ENCODE results near the gene PRDX3. TPM values are rescaled to one million over a fixed set of nuclear protein-coding genes. Genes with fewer than 3 reads are reported as not detected.
"Not testable (repeated sequence)": the region's sequence is repeated elsewhere in the genome, so short reads cannot be mapped to it uniquely, and the experiment has no call there.

The PRDX3 gene
- total RNA-seq, 1 experiment from 2014 or later: 156 TPM

- peak; percentile 68 for DNase-seq (ENCODE audit: low spot score)
Measured at GRCh38 chr10:119206603-119207365, 28.2 kb upstream of the PRDX3 start.

- DNase-seq (ENCODE audit: low spot score): peak; percentile 61
Measured at GRCh38 chr10:119205894-119206602, 27.4 kb upstream of the PRDX3 start.

DNA sequence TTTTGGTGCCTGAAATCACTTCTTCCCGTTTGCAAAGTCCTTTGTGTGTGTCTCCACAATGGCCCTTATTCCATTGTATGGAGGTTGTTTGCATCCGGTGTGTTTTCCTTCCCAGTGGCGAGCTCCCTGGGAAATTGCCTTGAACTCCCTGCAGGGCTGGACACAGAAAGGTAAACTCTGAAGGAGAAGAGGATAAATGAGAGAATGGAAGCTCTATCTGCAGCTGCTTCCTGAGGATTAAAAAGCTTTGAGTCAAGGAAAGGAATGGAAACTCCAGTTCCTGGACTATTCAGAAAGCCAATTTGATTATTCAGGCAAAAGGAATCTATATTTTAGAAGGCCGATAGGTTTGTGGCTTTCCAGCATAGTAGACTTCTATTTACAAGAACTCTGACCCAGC lies 24.4 kb upstream of the PRDX3 start:
- no peak for DNase-seq (ENCODE audit: low spot score)

- DNase-seq (ENCODE audit: low spot score): no peak
Measured at GRCh38 chr10:119201233-119201632, 22.6 kb upstream of the PRDX3 start.

DNA sequence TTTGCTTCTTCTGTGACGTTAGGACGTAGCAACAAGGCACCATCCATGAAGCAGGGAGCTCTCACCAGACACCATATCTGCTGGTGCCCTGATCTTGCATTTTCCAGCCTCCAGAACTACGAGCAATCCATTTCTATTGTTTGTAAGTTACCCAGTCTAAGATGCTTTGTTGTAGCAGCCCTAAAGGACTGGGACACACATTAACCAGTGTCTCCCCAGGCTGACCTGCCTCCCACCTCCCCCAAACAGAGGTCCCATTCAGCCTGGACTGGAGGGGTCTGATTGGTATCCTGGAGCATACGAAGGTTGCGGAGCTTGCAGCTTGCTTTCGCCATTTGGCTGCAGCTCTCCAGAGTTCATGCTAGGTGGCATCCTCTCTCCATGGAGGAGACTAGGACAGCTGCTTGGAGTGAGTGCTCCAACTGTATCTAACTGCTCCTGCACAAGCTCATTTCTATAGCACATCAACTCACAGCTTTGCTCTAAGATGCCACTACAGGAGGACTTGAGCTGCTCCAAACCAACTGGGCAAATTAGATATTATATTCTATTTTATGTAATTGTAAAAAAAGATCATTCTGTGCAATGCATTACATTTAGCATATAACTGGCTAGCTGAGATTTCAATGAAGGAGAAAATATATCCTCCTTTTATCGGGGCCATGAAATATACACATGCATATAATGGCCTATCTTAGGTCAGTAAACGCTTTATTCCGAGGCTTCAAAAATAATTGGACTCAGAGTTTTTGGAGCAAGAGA lies 20.8 kb upstream of the PRDX3 start:
- peak; percentile 68 for DNase-seq (ENCODE audit: low spot score)

DNA sequence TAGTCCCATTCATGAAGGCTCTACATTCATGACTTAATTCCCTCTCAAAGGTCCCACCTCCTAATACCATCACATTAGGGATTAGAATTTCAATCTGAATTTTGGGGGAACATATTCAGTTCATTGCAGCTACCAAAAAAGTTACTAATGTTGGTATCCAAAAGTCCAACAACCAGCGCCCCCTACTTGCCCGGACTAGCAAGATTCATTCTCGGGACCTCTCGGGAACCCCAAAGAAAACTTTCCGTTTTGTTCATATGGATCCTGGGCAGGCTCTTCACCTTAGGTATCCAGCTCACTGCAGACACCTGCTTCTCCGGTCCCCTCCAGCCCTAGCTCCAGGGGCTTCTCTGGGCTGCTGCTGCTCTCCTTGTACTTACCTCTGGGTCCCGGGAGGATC lies 19.8 kb upstream of the PRDX3 start:
- peak; percentile 26 for DNase-seq (ENCODE audit: low spot score)

GRCh38 chr10:119197921-119198320 lies 19.3 kb upstream of the PRDX3 start:
- DNase-seq (ENCODE audit: low spot score): no peak

GRCh38 chr10:119191881-119192280 lies 13.3 kb upstream of the PRDX3 start:
- DNase-seq (ENCODE audit: low spot score): no peak

DNA sequence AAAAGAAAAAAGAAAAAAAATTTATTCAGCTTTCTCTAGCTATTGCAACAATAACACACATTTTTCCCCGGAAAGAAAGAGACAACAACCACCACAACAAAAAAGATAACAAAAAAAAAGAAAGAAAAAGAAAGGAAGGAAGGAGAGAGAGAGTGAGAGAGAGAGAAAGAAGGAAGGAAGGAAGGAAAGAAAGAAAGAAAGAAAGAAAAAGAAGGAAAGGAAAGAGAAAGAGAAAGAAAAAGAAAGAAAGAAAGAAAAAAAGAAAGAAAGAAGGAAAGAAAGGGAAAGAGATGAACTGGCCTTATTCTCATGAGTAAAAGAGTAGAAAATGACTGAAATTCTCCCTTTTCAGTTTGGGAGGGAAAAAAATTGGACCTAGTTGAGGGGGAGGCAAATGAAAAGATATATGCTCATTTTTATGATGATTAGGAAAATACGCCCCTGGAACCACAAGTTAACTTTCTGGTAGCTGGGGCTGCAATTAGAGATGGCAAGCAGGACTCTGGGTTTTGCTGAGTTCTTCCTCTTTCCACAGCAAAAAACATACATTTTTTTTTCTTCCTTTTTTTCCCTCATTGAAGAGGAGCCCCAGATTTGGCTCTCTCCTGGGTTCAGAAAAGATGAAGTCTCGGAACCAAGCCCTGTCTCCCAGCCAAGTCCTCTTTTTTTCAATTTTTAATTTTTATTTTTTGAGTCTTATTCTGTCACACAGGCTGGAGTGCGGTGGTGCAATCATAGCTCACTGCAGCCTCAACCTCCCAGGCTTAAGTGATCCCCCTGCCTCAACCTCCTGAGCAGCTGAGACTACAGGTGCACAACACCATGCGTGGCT lies 12.6 kb upstream of the PRDX3 start:
- no peak for DNase-seq (ENCODE audit: low spot score)

DNA sequence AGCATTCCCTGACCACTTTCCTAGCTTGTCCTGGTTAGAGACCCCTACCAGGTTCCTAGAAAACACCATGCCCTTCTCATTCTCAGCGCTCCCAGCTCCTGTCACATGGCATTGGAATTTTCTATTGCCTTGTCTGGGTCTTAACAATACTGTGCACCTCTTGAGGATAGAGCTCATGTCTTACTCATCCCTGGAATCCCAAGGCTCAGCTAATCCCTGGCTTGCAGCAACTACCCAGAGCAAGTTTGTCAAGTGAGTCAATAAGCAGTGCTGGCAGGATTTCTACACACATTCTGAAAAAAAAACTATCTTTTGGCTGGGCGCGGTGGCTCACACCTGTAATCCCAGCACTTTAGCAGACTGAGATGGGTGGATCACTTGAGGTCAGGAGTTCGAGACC lies 11.7 kb upstream of the PRDX3 start:
- no peak for DNase-seq (ENCODE audit: low spot score)

GRCh38 chr10:119189811-119190282 lies 11.2 kb upstream of the PRDX3 start:
- DNase-seq (ENCODE audit: low spot score): no peak

DNA sequence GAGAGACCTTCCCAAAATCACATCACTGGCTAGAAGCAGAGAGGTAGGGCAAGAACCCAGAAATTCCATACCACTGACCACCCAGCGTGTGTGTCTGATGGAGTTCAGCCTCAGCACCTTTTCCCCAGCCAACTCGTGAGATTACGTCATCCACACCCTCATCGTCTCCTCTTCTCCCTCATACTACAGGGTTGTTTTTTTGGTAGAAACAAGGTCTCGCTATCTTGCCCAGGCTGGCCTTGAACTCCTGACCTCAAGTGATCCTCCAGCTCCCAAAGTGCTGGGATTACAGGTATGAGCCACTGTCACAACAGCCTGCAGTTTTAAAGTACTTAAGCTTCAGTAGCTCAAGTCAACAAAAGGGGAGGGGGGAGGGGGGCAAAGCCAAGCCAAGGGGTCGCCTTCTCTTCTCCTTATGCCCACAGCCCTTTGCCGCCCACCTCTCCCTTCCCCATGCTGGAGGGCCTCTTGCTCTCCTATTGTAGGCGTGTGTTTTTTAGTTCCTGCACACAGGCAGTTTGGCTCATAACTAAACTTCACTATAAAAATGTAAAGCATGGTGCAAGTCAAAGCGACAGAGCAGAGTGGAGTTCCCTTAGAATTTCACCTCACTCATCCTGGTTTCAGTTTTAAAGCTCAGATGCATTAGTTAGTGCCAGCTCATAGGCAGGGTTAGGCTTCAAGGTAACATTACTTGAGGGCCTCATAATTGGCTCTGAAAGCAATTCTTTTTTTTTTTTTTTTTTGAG lies 5.2 kb upstream of the PRDX3 start:
- no peak for DNase-seq (ENCODE audit: low spot score)

GRCh38 chr10:119180850-119181400 lies 2.3 kb upstream of the PRDX3 start:
- not testable (repeated sequence) for DNase-seq (ENCODE audit: low spot score)

GRCh38 chr10:119177708-119178371 lies 772 bp downstream of the PRDX3 start:
- no peak for DNase-seq (ENCODE audit: low spot score)

- no peak for DNase-seq (ENCODE audit: low spot score)
Measured at GRCh38 chr10:119176166-119176565, 2.4 kb downstream of the PRDX3 start.

GRCh38 chr10:119174109-119174508 lies 4.5 kb downstream of the PRDX3 start:
- no peak for DNase-seq (ENCODE audit: low spot score)

DNA sequence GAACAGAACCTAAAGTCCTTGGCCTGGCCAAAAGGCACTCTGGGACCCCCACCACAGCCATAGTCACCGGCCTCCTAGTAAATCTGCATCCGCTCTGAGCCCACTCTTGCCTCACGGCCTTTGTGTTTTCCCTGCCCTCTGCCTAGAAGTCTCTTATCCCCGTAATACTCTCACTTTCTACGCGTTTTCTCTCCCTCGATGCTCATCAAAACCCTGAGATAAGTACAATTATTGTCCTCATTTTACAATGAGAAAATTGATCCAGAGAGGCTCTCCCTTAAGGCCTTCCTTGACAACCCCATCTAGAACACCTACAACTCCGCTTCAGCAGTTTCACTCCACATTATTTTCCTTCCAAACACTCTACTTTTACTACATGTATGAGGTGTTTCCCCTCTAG lies 11.6 kb downstream of the PRDX3 start:
- no peak for DNase-seq (ENCODE audit: low spot score)

DNA sequence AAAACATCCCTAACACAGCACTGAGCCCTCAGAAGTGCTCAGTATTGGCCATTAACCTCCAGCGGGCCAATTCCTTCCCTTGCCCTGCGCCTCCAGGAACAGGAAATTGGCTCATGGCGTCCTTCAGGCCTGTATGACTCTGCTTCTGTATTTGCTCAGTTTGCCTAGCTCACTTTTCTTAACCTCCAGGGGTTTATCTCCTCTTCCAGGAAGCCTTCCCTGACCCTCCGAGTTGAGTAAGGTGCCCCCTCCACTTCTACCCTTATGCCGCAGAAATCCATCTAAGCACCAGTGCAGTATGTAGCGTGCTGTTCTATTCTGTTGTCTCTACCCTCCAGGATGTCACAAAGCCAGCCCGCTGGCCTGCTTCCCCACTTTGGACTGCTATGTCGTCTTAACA lies 12.0 kb downstream of the PRDX3 start:
- DNase-seq (ENCODE audit: low spot score): no peak

- no peak for DNase-seq (ENCODE audit: low spot score)
Measured at GRCh38 chr10:119166118-119166500, 12.5 kb downstream of the PRDX3 start.
